Memory B cell (primary cell): ENCODE data around the gene ZNF124.
A peak's percentile ranks its signal among the peaks of the same experiment; 100 is the strongest.
"Not testable (repeated sequence)": the region's sequence is repeated elsewhere in the genome, so short reads cannot be mapped to it uniquely, and the experiment has no call there.

Experiments
- ATAC-seq: fragments of 150-1000 bp; cut with Tn5 transposase; 2 replicates; pipeline ENCODE4 v1.10.0; 2021; ENCODE audit warnings: low read depth, mild to moderate bottlenecking, moderate library complexity
- DNase-seq, 2 donors: peaks; one replicate each; pipeline ENCODE4 v3.0.0; 2022; ENCODE audit warnings: low spot score in 2 of 2
- H3K27ac Mint-ChIP-seq: one replicate; pipeline ENCODE4 v1.8.0; 2022; ENCODE audit warnings: mild to moderate bottlenecking, moderate library complexity, mixed read lengths
- H3K27me3 Mint-ChIP-seq: one replicate; pipeline ENCODE4 v1.8.0; 2022; ENCODE audit warnings: mixed read lengths
- H3K36me3 Mint-ChIP-seq: one replicate; pipeline ENCODE4 v1.8.0; 2022; ENCODE audit warnings: mild to moderate bottlenecking, mixed read lengths
- H3K4me1 Mint-ChIP-seq: one replicate; pipeline ENCODE4 v1.8.0; 2022; ENCODE audit warnings: mixed read lengths
- H3K4me3 Mint-ChIP-seq: one replicate; pipeline ENCODE4 v1.8.0; 2022; ENCODE audit warnings: mild to moderate bottlenecking, moderate library complexity, mixed read lengths
- H3K9me3 Mint-ChIP-seq: one replicate; pipeline ENCODE4 v1.8.0; 2022; ENCODE audit warnings: mixed read lengths

The ZNF124 gene

DNA sequence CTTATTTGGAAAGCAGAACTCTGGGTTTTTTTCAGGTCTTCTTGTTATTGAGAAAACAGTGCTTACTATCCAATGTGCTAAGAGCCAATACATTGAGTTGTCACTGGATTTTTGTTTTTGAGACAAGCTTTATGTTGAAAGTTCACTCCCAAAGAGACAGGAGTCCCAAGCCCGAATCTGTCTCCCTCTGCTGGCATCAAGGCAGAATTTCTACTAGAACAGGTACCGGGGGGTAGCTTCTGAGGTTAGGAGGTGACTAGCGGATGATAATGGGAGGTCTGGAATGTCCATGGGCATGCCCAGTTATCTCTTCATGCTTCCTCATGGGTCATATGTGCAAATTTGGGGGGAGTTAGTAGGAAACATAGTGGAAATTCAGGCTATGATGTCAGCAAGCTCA lies 25.1 kb downstream of the ZNF124 start:
- DNase-seq (no peak), ATAC-seq (no peak)
- no peak overlapping the region for H3K4me3 Mint-ChIP-seq
- H3K4me1 Mint-ChIP-seq, result no peaks in the 10 kb centered on the region
- no peak overlapping the region for H3K27ac Mint-ChIP-seq
- H3K36me3 Mint-ChIP-seq, result peaks cover 37% of the 10 kb centered on the region
- H3K9me3 Mint-ChIP-seq, result peaks cover 22% of the 10 kb centered on the region
- H3K27me3 Mint-ChIP-seq, result no peaks in the 10 kb centered on the region

DNA sequence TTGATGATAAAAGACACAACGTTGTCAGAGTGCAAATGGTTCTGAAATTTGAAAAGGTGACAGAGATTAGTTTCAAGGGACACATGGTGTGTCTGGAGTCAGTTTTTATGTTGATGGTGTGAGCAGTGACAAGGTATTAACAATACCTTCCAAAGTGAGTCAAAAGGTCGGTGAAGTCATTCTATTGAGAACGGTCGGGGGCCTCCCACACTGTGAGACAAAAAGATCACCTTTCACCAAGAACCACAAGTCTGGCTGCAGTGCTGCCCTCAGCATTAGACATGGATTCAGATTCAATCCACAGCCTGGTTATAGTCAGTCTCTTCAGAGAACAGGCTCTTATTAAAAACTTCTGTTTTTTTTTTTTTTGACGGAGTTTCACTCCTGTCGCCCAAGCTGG lies 26.5 kb downstream of the ZNF124 start:
- Mint-ChIP-seq H3K27ac (no peak overlapping the region), H3K4me3 (no peak overlapping the region), H3K9me3 (peaks cover 22% of the 10 kb centered on the region), H3K4me1 (no peaks in the 10 kb centered on the region), H3K36me3 (peaks cover 36% of the 10 kb centered on the region), H3K27me3 (no peaks in the 10 kb centered on the region)
- ATAC-seq (no peak), DNase-seq (no peak)

DNA sequence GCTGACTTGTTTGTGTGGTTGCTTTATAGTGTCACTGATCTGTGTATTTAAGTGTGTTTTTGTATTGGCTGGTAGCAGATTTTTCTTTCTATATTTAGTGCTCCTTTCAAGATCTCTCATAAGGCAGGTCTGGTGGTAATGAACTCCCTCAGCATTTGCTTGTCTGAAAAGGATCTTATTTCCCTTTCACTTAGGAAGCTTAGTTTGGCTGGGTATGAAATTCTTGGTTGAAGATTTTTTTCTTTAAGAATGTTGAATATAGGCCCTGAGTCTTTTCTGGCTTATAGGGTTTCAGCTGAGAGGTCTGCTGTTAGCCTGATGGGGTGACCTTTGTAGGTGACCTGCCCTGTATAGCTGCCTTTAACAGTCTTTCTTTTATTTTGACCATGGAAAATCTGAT lies 32.3 kb downstream of the ZNF124 start:
- not testable (repeated sequence) for ATAC-seq, DNase-seq, H3K27ac Mint-ChIP-seq, H3K4me3 Mint-ChIP-seq, H3K4me1 Mint-ChIP-seq, H3K27me3 Mint-ChIP-seq
- Mint-ChIP-seq H3K36me3 (peaks cover 34% of the 10 kb centered on the region), H3K9me3 (peaks cover 34% of the 10 kb centered on the region)

DNA sequence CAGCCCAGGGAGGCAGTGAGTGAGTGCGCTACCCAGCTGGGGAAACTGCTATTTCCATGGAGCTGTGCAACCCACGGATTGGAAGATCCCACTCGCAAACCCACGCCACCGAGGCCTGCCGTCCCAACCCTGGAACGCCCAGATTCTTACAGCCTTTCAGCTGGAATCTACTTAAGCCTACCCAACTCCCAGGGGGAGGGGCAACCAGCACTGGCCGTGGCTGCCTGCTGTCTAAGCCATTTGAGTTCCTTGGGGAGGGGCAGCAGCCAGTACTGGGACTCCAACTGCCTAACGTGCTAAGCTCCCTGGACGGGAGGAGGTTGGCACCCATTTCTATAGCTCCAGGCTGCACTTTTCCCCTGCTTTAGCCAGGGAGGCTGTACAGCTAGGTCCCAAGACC lies 40.6 kb downstream of the ZNF124 start:
- ATAC-seq (no peak), DNase-seq (no peak)
- Mint-ChIP-seq H3K27me3 (no peaks in the 10 kb centered on the region), H3K27ac (no peak overlapping the region), H3K36me3 (peaks cover 39% of the 10 kb centered on the region), H3K4me3 (no peak overlapping the region), H3K9me3 (peaks cover 22% of the 10 kb centered on the region), H3K4me1 (peaks cover 6% of the 10 kb centered on the region)

DNA sequence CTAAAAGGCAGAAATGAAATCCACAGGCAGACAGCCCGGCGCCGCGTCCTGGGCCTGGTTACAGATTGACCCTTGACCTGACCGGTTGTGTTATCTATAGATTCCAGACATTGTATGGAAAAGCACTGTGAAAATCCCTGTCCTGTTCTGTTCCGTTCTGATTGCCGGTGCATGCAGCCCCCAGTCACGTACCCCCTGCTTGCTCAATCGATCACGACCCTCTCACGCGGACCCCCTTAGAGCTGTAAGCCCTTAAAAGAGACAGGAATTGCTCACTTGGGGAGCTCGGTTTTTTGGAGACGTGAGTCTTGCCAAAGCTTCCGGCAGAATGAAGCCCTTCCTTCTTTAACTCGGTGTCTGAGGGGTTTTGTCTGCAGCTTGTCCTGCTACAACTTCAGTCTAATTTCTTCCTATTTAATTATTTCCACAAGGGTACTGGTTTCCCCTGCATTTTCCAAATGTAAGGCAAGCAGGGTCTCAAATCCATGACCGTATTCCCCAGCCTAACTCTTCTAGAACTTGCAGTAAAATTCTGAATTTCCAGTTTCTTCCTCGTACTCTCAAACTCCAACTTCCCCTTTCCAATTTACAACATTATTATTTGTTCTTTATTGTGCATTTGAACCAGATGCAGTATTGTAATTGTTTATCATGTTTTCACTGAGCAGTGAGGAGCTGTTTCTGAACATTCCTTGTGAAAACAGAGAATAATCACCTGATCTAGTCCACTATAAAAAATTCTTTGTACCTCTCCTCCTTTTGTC lies 44.1 kb downstream of the ZNF124 start:
- not testable (repeated sequence) for H3K27me3 Mint-ChIP-seq, H3K4me1 Mint-ChIP-seq, H3K9me3 Mint-ChIP-seq, ATAC-seq, DNase-seq
- peaks cover 21% of the 10 kb centered on the region for H3K36me3 Mint-ChIP-seq
- H3K27ac Mint-ChIP-seq, result peak overlapping the region; percentile 62
- peak overlapping the region; percentile 90 for H3K4me3 Mint-ChIP-seq

DNA sequence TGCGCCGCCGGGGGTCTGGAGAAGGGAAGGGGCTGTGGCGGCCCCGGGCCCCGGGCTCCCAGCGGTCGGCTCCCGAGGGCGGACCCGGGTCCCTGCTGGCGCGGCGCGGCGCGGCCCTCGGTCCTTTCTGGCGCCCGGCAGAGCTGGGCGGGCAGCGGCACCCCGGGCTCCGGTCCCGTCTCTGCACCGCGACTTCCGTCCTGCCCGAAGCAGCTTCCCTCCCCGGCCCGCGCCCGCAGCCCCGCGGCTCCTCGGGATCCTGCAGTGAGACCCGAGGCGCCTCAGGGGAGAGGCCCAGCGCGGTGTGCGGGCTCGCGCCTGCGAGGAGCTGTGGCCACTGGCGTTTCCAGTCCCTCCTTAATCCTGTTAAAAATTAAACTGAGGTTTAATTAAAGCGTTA lies 45.2 kb downstream of the ZNF124 start:
- H3K4me3 Mint-ChIP-seq, H3K4me1 Mint-ChIP-seq, H3K9me3 Mint-ChIP-seq, DNase-seq, H3K27me3 Mint-ChIP-seq, H3K27ac Mint-ChIP-seq: not testable (repeated sequence)
- peaks cover 11% of the 10 kb centered on the region for H3K36me3 Mint-ChIP-seq
- peak; percentile 49 for ATAC-seq

DNA sequence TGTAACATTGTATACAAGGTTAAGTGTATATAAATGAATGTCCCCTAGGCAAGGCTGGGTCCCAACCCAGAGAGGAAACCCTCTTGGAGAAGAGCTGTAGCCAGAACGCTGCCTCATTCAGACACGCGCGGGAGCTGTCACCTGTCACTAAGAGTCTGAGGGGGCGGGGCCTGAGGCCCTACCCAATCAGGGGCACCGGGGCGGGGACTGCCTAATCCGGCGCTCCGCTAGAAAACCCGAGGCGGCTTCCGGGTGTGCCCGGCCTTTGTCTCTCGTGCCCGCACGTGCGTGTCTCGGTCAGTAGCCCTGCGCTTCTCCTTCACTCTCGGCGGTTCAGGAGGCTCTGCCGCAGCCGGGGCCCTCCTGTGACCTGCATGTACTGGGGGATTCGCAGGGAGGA lies 45.7 kb downstream of the ZNF124 start:
- not testable (repeated sequence) for H3K27ac Mint-ChIP-seq, DNase-seq, H3K4me1 Mint-ChIP-seq, H3K4me3 Mint-ChIP-seq, H3K9me3 Mint-ChIP-seq, H3K27me3 Mint-ChIP-seq
- peaks cover 11% of the 10 kb centered on the region for H3K36me3 Mint-ChIP-seq
- ATAC-seq, result peak; percentile 97

DNA sequence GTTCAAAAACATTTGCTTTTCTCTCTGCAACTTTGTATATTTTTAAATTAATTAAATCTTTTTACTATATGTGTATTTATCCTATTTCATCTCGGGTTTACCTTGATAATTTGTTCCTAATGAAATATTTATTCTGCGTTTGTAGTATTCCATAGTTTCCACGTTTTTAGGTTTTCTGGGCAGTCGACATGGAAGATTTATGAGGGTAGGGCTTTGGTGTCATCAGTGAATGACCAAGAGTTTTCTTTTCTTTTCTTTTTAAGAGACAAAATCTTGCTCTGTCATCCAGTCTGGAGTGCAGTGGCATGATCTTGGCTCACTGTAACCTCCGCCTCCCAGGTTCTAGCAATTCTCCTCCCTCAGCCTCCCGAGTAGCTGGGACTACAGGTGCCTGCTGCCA lies 50.4 kb downstream of the ZNF124 start:
- H3K4me1 Mint-ChIP-seq, result no peaks in the 10 kb centered on the region
- H3K27ac Mint-ChIP-seq, result no peak overlapping the region
- no peak overlapping the region for H3K4me3 Mint-ChIP-seq

DNA sequence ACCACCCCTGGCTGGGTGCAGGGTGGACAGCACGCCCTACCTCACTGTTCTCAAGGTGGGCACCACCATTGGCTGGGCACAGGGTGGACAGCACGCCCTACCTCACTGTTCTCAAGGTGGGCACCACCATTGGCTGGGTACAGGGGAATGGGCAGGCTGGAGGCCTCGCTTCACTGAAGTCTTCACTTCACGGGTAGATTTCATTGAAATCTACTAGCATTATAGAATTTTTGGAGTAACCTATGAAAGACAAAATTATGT lies 51.5 kb downstream of the ZNF124 start:
- H3K9me3 Mint-ChIP-seq, H3K27me3 Mint-ChIP-seq, DNase-seq, H3K36me3 Mint-ChIP-seq, H3K4me3 Mint-ChIP-seq, H3K4me1 Mint-ChIP-seq, ATAC-seq, H3K27ac Mint-ChIP-seq: not testable (repeated sequence)

More for the DNA sequence above, 50.4 kb downstream of the ZNF124 start:
- no peak for ATAC-seq
- no peaks in the 10 kb centered on the region for H3K9me3 Mint-ChIP-seq
- DNase-seq, result no peak
- H3K36me3 Mint-ChIP-seq, result no peaks in the 10 kb centered on the region
- H3K27me3 Mint-ChIP-seq, result no peaks in the 10 kb centered on the region

DNA sequence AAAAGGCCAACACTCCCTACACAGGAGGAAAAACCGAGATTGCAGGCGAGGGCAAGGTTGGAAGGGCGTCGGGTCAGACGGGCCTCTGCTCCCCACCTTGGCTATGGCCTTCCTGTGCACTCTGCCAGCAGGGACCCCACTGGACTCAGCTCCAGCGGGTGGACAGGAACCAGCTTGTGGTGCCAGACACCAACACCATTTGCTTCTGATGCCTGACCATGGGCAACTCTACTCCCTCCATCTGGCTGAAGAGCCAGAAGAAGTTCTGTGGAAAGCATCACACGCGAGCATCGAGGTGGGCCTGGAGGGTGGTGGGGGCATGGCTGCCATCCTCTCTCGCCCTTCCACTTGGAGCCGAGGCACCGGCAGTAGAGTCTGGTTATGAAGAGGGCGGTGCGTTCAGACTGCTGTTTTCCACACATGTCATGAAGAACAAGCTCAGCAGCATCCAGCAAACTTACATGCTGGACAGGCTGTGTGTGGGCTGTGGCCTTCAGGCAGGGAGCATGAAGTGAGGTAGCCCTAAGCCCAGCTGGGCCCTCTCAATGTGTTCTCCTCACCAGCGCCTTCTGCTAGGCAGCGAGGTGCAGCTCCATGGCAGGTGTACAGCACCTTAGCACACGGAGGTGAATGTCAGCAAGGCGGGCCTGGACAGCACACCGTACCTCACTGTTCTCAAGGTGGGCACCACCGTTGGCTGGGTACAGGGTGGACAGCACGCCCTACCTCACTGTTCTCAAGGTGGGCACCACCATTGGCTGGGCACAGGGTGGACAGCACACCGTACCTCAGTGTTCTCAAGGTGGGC lies 52.0 kb downstream of the ZNF124 start:
- Mint-ChIP-seq H3K27me3 (no peaks in the 10 kb centered on the region), H3K4me3 (no peak overlapping the region), H3K4me1 (peaks cover 2% of the 10 kb centered on the region), H3K36me3 (no peaks in the 10 kb centered on the region), H3K9me3 (no peaks in the 10 kb centered on the region), H3K27ac (no peak overlapping the region)
- DNase-seq, result no peak
- no peak for ATAC-seq

DNA sequence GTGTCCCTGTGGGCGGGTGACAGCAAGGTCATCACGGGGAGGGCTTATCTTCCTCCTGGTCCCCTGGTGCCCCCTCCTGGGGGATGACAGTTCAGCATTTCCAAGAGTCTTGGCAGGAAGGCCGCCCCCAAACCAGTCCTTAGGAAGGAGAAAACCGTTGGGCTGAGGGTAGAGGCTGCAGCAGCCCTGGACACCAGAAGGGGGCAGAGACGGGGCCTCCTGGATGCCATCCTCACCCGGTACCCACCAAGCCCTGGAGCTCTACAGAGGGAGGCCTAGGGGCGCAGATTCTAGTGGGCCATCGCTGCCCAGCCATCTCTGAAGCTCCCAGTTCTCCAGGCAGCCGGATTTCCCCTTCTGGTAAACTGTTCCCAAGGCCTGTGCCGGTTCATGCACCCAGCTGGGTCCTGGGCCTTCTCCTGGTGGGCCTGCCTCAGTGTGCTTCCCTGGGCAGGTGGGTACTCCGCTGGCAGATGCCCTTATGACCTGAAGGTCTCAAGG lies 52.8 kb downstream of the ZNF124 start:
- no peaks in the 10 kb centered on the region for H3K36me3 Mint-ChIP-seq

DNA sequence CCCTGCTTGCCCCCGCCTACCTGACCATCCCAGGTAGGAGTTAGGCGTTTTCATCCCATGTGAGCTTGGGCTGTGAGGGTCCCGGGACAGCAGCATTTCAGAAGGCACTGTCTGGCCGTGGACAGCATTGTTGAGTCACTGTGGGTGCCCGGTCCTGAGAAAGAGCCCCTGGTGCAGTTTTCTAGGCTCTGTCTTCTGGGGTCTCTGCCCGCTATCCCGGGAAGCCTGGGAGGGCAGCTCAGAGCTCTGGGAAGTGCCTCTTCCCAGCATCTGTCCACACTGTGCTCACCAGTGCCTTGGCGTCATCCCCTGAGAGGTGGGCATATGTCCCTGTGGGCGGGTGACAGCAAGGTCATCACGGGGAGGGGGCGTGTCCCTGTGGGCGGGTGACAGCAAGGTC lies 56.3 kb downstream of the ZNF124 start:
- no peak overlapping the region for H3K4me3 Mint-ChIP-seq
- H3K27me3 Mint-ChIP-seq, result peaks cover 9% of the 10 kb centered on the region
- ATAC-seq (no peak), DNase-seq (no peak)
- no peaks in the 10 kb centered on the region for H3K9me3 Mint-ChIP-seq
- H3K4me1 Mint-ChIP-seq, result peaks cover 9% of the 10 kb centered on the region
- no peaks in the 10 kb centered on the region for H3K36me3 Mint-ChIP-seq
- no peak overlapping the region for H3K27ac Mint-ChIP-seq

More for the DNA sequence above, 52.8 kb downstream of the ZNF124 start:
- no peak overlapping the region for H3K4me3 Mint-ChIP-seq
- H3K9me3 Mint-ChIP-seq, result no peaks in the 10 kb centered on the region
- no peaks in the 10 kb centered on the region for H3K27me3 Mint-ChIP-seq
- ATAC-seq, result peak; percentile 60
- H3K27ac Mint-ChIP-seq, result no peak overlapping the region
- peaks cover 2% of the 10 kb centered on the region for H3K4me1 Mint-ChIP-seq
- peak in 1 of 2 donors; percentile 23 for DNase-seq

DNA sequence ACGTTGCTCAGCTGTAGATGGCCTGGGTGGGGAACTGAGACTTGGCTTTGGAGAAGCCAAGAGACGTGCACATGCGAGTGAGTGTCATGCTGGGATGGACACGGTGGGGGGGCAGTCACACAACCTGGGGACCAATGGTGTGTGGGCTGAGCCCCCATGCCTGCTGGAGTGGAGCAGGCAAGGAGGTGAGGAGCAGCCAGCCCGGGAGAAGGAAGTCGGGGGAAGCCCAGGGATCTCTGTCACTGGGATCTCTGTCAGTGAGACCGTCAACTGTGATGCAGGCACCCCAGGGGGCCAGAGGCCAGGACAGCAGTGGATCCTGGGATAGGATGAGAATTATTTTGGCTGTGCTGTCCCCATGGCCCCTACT lies 56.7 kb downstream of the ZNF124 start:
- Mint-ChIP-seq H3K4me1 (peaks cover 9% of the 10 kb centered on the region), H3K27ac (no peak overlapping the region), H3K36me3 (no peaks in the 10 kb centered on the region), H3K27me3 (peaks cover 9% of the 10 kb centered on the region), H3K4me3 (peak overlapping the region; percentile 27), H3K9me3 (no peaks in the 10 kb centered on the region)
- DNase-seq (no peak), ATAC-seq (no peak)

DNA sequence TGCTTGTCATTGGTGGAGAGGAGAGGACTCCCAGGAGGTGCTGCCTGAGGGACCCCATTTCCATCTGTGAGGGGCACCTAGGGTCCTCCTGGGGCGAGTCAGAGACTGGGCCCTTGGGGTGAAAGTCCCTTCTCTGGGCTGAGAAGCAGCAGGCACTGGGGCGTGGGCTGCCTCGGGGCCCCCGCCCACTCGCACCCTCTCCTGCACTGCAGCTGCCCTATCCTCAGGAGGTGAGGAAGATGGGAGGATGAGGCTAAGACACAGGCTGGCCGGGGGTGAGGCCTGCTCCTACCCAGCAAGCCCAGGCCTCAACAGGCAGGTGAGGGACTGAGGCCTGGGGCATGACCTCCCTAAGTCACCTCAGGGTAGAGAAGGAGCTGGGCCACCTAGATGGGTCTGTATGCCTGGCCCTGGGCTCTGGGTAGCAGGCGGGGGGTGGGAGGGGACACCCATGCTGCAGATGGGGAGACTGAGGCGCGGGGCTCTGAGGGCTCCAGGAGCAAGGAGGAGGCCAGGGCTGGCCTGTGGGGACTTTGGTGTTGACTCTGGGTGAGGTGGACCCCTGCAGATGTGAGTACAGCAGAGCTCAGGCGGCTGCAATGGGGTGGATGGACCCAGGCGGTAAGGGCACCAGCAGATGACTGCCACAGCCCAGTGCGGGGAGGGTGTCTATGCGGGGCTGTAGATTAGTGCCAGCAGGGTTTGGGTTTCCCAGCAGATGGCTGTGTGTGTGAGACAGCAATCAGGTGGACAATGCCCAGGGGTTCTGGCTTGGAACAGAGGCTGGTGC lies 57.3 kb downstream of the ZNF124 start:
- Mint-ChIP-seq H3K27ac (no peak overlapping the region), H3K9me3 (peaks cover 1% of the 10 kb centered on the region), H3K4me3 (peak overlapping the region; percentile 27), H3K27me3 (peaks cover 13% of the 10 kb centered on the region), H3K36me3 (no peaks in the 10 kb centered on the region), H3K4me1 (peaks cover 9% of the 10 kb centered on the region)
- ATAC-seq, result no peak
- no peak for DNase-seq
